ENCODE data around the gene CAMTA1. TPM values are rescaled to one million over a fixed set of nuclear protein-coding genes. Genes with fewer than 3 reads are reported as not detected.

CAMTA1 gene
- total RNA-seq, 1 donor: 19.9 TPM

DNA sequence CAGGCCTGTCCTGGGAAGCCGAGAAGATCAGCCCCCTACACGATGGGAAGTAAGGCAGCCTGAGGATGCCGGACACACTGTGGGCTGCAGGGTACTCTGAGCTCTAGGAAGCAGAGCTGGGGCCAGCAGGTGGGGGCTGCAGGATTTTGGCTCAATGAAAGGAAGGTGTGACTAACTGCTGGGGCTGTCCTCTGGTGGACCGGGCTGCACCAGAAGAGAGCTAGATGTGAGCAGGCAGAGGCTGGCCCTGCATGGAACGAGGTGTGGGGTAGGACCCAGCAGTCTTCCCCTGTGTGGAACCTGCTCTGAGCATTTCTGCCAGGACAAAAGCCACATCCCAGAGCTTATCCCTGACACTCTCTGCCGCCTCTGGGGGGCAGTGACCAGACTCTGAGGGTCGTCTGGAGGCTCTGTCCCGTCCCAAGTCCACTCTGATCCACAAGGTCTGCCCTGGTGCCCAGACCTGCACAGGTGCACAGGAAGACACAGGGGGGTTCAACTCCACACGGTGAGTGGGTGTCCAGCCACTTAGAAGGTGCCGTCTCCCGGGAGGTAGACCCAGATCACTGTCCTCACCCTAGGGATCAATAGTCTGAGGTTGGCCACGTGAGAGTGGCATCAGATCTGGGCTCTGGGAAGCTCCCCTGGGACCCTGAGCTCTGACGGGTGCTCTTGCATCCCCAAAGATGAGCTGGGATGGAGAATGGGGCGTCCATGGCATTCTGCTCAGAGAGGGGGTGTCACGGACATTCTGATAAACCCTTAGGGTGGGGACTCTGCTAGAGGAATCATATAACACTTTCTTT, 798.2 kb downstream of the CAMTA1 start:
- no peak for DNase-seq (ENCODE audit: low read depth in 2 of 3, low spot score in 2 of 3)

DNA sequence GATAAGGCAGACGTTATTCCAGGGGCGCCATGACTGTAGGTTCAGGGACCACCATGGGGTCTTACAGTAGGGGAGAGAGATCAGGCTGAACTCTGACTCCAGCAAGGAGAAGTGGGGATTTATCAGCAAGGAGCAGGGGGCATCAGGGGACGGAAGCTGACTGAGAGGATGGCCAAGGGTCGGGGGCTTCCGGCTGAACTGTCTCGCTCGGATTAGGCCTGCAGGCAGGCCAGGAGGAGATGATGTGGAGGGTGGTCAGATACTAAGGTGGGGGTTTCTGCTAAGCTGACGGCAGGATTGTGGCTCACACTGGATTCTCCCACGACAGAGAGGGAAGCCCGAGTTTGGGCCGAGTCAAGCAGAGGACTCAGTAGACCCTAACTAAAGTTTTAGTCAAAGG, 798.9 kb downstream of the CAMTA1 start:
- DNase-seq (ENCODE audit: low read depth in 2 of 3, low spot score in 2 of 3): no peak

GRCh38 chr1:7584643-7585042, 799.4 kb downstream of the CAMTA1 start:
- no peak for DNase-seq (ENCODE audit: low read depth in 2 of 3, low spot score in 2 of 3)

DNA sequence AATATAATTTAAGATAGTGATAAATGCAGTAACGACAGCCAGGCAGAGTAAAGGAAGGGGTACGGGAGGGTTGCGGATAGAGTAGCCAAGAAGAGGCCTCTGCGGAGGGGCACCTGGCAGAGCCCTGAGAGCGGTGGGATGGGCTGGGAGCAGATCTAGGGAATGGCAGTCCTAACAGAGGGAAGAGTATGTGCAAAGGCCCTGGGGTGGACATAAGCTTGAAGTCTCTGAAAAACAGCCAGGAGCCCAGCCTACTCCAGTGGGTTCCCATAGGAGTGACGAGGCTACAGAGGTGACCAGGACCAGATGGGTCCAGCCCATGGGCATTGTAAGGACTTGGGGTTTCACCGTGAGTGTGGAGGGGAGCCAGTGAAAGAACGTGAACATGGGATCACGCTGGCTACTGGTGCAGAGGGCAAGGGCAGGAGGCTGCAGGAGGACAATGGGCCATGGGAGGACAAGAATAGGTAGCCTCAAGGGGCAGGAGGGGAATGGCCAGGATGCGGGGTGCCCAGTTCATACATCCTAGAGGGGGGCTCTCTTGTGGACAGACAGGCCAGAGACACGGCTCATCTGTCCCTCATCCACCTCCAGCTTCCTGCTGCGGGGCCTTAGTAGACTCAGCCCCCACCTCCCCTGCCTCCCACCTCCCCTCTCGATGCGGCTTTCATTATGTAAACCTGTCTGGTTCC, 800.1 kb downstream of the CAMTA1 start:
- no peak for DNase-seq (ENCODE audit: low read depth in 2 of 3, low spot score in 2 of 3)

DNA sequence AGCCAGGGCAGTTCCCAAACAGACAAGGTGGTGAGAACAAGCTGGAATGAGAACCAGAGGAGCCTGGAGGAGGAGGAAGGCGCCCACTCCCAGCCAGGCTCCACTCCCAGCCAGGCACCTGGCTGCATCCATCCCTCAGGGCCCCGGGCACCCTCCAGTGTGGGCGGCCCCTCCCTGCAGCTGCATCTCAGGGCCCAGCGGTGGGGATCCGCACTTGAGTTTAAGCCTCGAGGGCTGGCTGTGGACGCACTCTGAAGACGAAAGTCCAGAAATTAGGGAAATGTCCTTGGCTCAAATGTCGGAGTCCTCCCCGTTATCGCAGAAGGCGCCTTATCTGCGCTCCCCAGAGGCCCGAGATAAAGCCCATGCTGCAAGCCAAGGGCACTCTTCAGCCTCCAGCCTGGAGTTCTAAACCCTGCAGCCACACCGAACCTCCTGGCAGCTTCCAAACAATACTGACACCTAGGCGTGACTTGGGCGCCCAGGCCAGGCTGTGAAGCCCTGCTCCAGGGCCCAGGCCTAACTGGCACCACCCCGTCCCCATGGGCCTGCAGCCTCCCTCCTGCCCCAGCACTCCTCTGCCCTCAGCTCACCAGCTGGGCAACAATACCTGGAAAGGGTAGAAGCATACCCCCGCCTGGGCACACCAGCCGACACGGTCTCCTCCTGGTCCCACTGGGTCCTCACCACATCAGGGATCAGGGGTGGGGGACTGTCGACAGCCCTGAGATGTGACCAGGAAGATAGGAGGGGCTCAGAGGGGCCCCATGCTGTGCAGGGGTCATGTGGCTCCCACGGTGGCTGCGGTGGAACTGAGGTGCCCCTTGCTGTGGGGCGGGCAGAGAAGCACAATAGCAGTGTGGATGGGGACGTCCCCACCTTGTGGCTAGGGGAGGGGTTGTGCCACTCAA, 801.0 kb downstream of the CAMTA1 start:
- no peak for DNase-seq (ENCODE audit: low read depth in 2 of 3, low spot score in 2 of 3)

- DNase-seq (ENCODE audit: low read depth in 2 of 3, low spot score in 2 of 3): no peak
Observed at GRCh38 chr1:7587108-7587772, 802.0 kb downstream of the CAMTA1 start.

GRCh38 chr1:7587773-7588456, 802.7 kb downstream of the CAMTA1 start:
- no peak for DNase-seq (ENCODE audit: low read depth in 2 of 3, low spot score in 2 of 3)

- no peak for DNase-seq (ENCODE audit: low read depth in 2 of 3, low spot score in 2 of 3)
Observed at GRCh38 chr1:7588457-7588827, 803.2 kb downstream of the CAMTA1 start.

DNA sequence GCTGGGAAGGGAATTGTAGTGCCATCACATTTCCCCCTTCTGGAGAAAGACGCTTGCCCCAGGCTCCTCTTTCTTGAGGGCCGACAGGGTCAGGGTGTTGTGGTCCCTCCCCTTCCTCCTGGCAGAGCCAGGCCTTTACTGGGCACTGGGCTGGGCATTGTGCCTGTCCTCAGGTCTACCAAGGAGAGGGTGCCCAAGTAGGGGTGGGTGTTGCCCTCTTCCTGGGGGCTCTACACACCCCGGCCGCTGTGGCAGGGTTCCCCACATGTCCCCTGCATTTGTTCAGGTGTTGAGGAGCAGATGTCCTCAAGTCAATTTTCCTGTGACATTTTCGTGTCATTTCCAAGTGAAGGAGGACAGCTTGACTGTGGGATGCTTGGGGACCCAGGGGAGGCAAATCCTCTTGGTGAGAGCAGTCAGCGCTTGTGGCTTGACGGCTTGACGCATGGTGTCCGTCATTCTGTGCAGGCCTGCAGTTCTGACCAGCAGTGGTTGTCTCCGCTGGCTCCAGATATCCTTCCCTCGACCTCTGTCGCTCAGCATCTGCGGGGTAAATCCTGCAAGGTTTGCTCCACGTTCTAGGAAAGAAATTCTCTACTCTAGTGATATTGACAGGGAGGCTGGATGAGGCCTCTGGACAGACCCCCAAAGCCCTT, 804.0 kb downstream of the CAMTA1 start:
- DNase-seq (ENCODE audit: low read depth in 2 of 3, low spot score in 2 of 3): no peak

GRCh38 chr1:7589774-7590425, 804.6 kb downstream of the CAMTA1 start:
- DNase-seq (ENCODE audit: low read depth in 2 of 3, low spot score in 2 of 3): no peak

- no peak for DNase-seq (ENCODE audit: low read depth in 2 of 3, low spot score in 2 of 3)
Observed at GRCh38 chr1:7590426-7590790, 805.2 kb downstream of the CAMTA1 start.

- no peak for DNase-seq (ENCODE audit: low read depth in 2 of 3, low spot score in 2 of 3)
Observed at GRCh38 chr1:7591565-7591964, 806.3 kb downstream of the CAMTA1 start.

DNA sequence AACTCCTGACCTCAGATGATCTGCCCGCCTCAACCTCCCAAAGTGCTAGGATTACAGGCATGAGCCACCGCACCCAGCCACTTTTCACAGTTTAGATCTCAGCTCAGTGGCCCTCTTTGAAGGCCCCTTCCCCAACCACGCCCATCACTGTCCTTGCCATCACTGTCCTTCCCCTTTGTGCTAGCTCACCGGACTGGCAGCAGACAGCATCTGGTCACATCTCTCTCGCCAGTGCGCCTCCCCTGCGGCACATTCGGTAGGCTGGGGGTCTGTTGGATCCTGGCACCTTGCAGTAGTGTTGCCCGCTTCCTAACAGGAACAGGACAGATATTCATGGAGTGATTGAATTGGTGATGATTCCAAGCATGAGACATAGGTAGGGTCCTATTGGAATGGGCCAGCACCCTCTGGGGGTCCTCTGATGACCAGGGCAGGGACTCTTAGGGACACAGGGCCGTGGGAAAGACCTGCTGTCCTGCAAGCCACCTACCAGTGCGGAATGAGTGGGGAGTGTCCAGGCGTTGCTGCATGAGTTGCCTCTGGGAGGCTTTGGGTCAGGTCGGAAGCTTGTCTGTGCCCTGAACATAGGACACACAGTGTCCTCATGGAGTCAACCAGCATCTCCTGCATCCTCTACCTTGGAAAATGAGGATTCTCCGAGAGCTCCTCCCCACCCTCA, 807.0 kb downstream of the CAMTA1 start:
- DNase-seq (ENCODE audit: low read depth in 2 of 3, low spot score in 2 of 3): no peak

DNA sequence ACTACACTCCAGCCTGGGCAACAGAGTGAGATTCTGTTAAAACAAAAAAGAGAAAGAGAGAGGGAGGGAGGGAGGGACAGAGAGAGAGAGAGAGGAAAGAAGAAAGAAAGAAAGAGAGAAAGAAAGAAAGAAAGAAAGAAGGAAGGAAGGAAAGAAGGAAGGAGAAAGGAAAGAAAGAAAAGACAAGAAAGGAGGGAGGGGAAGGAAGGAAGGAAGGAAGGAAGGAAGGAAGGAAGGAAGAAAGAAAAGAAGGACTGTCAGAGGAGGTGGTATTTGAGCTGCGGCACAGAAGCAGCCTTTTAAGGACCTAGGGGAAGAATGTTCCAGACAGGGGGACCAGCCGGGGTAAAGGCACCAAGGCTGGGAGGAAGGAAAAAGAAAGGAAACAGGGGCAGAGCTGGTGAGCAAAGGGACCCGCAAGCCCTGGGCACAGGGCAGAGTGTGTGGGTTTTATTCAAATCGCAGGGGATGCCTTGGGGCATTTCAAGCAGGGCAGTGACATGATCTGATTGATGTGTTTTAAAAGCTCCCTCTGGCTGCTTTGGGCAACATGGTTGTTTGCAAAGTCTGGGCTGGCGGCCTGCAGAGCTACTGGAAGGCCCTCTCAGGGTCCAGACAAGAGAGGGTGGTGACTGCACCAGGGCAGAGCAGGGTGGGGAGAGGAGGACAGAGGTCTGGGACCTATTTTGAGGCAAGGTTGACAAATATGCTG, 808.9 kb downstream of the CAMTA1 start:
- DNase-seq (ENCODE audit: low read depth in 2 of 3, low spot score in 2 of 3): no peak

GRCh38 chr1:7594714-7595295, 809.6 kb downstream of the CAMTA1 start:
- DNase-seq (ENCODE audit: low read depth in 2 of 3, low spot score in 2 of 3): no peak

DNA sequence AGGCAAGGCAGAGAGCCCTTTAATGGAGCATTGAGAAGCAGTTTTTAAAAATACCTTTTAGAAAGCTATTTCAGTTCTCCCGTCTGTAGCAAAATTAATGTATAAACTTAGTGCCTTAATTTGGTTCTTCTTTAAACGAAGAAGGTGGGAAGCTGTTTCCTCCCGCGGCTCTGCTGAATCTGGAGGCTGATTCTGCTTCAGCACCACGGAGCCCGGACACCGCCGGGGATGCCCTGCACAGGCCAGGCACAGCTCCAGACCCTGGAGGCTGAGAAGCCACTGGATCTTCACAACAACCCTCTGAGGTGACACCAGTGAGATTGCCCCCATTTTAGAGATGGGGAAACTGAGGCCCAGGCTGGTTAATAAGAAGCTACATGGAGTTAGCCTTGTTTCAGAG, 810.1 kb downstream of the CAMTA1 start:
- no peak for DNase-seq (ENCODE audit: low read depth in 2 of 3, low spot score in 2 of 3)

- DNase-seq (ENCODE audit: low read depth in 2 of 3, low spot score in 2 of 3): no peak
Observed at GRCh38 chr1:7596126-7596965, 811.1 kb downstream of the CAMTA1 start.
